Kidney (tissue), 14 donors: Measurements from ENCODE around the gene ZNF423. TPM values are rescaled to one million over a fixed set of nuclear protein-coding genes. Genes with fewer than 3 reads are reported as not detected.

Source experiments
- DNase-seq, 5 donors: peaks; one replicate each; pipeline ENCODE4 v3.0.0-alpha.2; 2013 to 2020
- FAIRE-seq: peaks from 2 replicates; lab custom pipeline; 2012; peaks lifted over from hg19 to GRCh38; lab: Jason Lieb, UNC
- H3K27ac ChIP-seq, 2 donors: one replicate each; pipeline ENCODE4 v1.7.0; 2013; ENCODE audit warnings: low read depth in 2 of 2, low read length in 2 of 2, inconsistent platforms in 1 of 2
- H3K27me3 ChIP-seq: one replicate; pipeline ENCODE4 v1.7.1; 2013; ENCODE audit warnings: low read length, inconsistent platforms; ENCODE audit not compliant: control insufficient read depth, insufficient read depth
- H3K36me3 ChIP-seq, 3 donors: one replicate each; pipeline versions ENCODE4 v1.7.0 to v1.7.1; 2013; ENCODE audit warnings: low read length in 3 of 3, control low read depth in 1 of 3, inconsistent platforms in 1 of 3; ENCODE audit not compliant: insufficient read depth in 3 of 3, control insufficient read depth in 2 of 3
- H3K4me1 ChIP-seq, 3 donors: one replicate each; pipeline versions ENCODE4 v1.7.0 to v1.7.1; 2013; ENCODE audit warnings: low read length in 3 of 3, inconsistent platforms in 1 of 3, low read depth in 1 of 3; ENCODE audit not compliant: control insufficient read depth in 2 of 3, insufficient read depth in 2 of 3
- H3K4me3 ChIP-seq, 3 donors: one replicate each; pipeline versions ENCODE4 v1.7.0 to v1.8.1; 2013; ENCODE audit warnings: low read length in 3 of 3, control low read depth in 1 of 3, inconsistent platforms in 1 of 3
- H3K9ac ChIP-seq, 3 donors: one replicate each; pipeline versions ENCODE4 v1.7.0 to v1.7.1; 2013; ENCODE audit warnings: low read length in 3 of 3, control low read depth in 1 of 3, inconsistent platforms in 1 of 3
- H3K9me3 ChIP-seq, 3 donors: one replicate each; pipeline versions ENCODE4 v1.7.0 to v1.7.1; 2013; ENCODE audit warnings: low read length in 3 of 3, control low read depth in 1 of 3, inconsistent platforms in 1 of 3; ENCODE audit not compliant: control insufficient read depth in 2 of 3, insufficient read depth in 1 of 3
- CTCF ChIP-seq: IDR thresholded peaks from 3 replicates; pipeline ENCODE4 v1.5.1; 2012; ENCODE audit warnings: mild to moderate bottlenecking, moderate library complexity, borderline replicate concordance; ENCODE audit not compliant: insufficient read depth; ENCODE audit errors: extremely low read depth
- intact Hi-C: fragments of 100-400 bp; cut with DNase I; formaldehyde crosslinking; loops from one replicate; pipeline ENCODE4 v1.11.1; 2022
- polyA plus RNA-seq: library from polyadenylated mRNA; stranded (reverse); fragments of 350-450 nt; fragmentation: Illumina TruSeq; extraction: RNeasy Lipid Tissue Mini Kit (QIAGEN cat#74804); gene quantifications from one replicate; pipeline ENCODE4 v1.2.3, GENCODE V29; 2014; ENCODE audit warnings: low read depth, low replicate concordance; ENCODE audit not compliant: insufficient read depth
- total RNA-seq: library from RNA; stranded (reverse); fragmentation: NEBNext Ultra II Directional; extraction: Animal tissue kit (Norgen Biotek cat#: 25700); gene quantifications from one replicate; pipeline ENCODE4 v1.2.1, GENCODE V29; 2021
- donor health status: control.
- donor health status: control.
- donor health status: control.
- donor health status: control.
- donor health status: control.
- donor health status: DM: yes; HTN: yes; CAD: no.
- donor health status: Normal renal cell carcinoma (clear cell type).

The ZNF423 gene
- total and polyA plus RNA-seq, 2 donors from 2014 or later: 2.0 to 8.4 TPM

- Histone ChIP-seq H3K27me3 (no peaks in the 10 kb centered on the region), H3K9ac (no peak overlapping the region), H3K27ac (no peak overlapping the region), H3K9me3 (no peaks in the 10 kb centered on the region), H3K36me3 (no peaks in the 10 kb centered on the region), H3K4me3 (no peak overlapping the region), H3K4me1 (peaks cover 0 to 2% (median 0%) of the 10 kb centered on the region in 3 donors)
- intact Hi-C loops: no loop called here
- TF ChIP-seq CTCF: no peak
- DNase-seq: no peak
- FAIRE-seq: no peak
Observed at GRCh38 chr16:49869731-49870130, 13.8 kb upstream of the ZNF423 start.

GRCh38 chr16:49867796-49868668, 12.1 kb upstream of the ZNF423 start:
- Histone ChIP-seq H3K36me3 (no peaks in the 10 kb centered on the region), H3K27me3 (no peaks in the 10 kb centered on the region), H3K9ac (no peak overlapping the region), H3K4me1 (peaks cover 0 to 2% (median 0%) of the 10 kb centered on the region in 3 donors), H3K9me3 (no peaks in the 10 kb centered on the region), H3K4me3 (no peak overlapping the region), H3K27ac (no peak overlapping the region)
- TF ChIP-seq CTCF: no peak
- FAIRE-seq: no peak
- intact Hi-C loops: no loop called here
- DNase-seq: peak in 3 of 5 donors; percentile 25 to 81 (median 39)

GRCh38 chr16:49867234-49867633, 11.3 kb upstream of the ZNF423 start:
- H3K4me1 ChIP-seq: peaks cover 0 to 2% (median 0%) of the 10 kb centered on the region in 3 donors
- H3K9ac ChIP-seq: no peak overlapping the region
- no peak overlapping the region for H3K27ac ChIP-seq
- no peaks in the 10 kb centered on the region for H3K27me3 ChIP-seq
- no peaks in the 10 kb centered on the region for H3K36me3 ChIP-seq
- no peak overlapping the region for H3K4me3 ChIP-seq
- intact Hi-C loops: no loop called here
- no peak for FAIRE-seq
- TF ChIP-seq CTCF: no peak
- H3K9me3 ChIP-seq: no peaks in the 10 kb centered on the region
- DNase-seq: no peak
